Measurements from ENCODE around the gene TYW3.

TYW3 gene

GRCh38 chr1:74767490-74767889 lies 34.5 kb downstream of the TYW3 start:
- no peaks in the 10 kb centered on the region for H3K4me1 ChIP-seq (ENCODE audit: control insufficient read depth, insufficient read depth, low read length)
- no peaks in the 10 kb centered on the region for H3K9me3 ChIP-seq (replicated peaks; ENCODE audit: low read length)
- no peak overlapping the region for H3K4me2 ChIP-seq (ENCODE audit: low read length)
- H3K9ac ChIP-seq (ENCODE audit: low read depth, low read length): no peak overlapping the region
- peaks cover 8% of the 10 kb centered on the region for H3K27me3 ChIP-seq (ENCODE audit: control insufficient read depth, insufficient read depth, low read length)
- no peak overlapping the region for H3K4me3 ChIP-seq (ENCODE audit: low read length)
- peaks cover 12% of the 10 kb centered on the region for H3K36me3 ChIP-seq (ENCODE audit: insufficient read depth, low read length)

GRCh38 chr1:74771913-74772515 lies 39.1 kb downstream of the TYW3 start:
- Histone ChIP-seq H3K4me1 (ENCODE audit: control insufficient read depth, insufficient read depth, low read length) (no peaks in the 10 kb centered on the region), H3K4me2 (ENCODE audit: low read length) (no peak overlapping the region), H3K36me3 (ENCODE audit: insufficient read depth, low read length) (no peaks in the 10 kb centered on the region), H3K27me3 (ENCODE audit: control insufficient read depth, insufficient read depth, low read length) (peaks cover 27% of the 10 kb centered on the region), H3K4me3 (ENCODE audit: low read length) (no peak overlapping the region), H3K9me3 (replicated peaks; ENCODE audit: low read length) (no peaks in the 10 kb centered on the region), H3K9ac (ENCODE audit: low read depth, low read length) (no peak overlapping the region)

- Histone ChIP-seq H3K4me1 (ENCODE audit: control insufficient read depth, insufficient read depth, low read length) (no peaks in the 10 kb centered on the region), H3K36me3 (ENCODE audit: insufficient read depth, low read length) (no peaks in the 10 kb centered on the region), H3K9me3 (replicated peaks; ENCODE audit: low read length) (no peaks in the 10 kb centered on the region), H3K4me2 (ENCODE audit: low read length) (no peak overlapping the region), H3K4me3 (ENCODE audit: low read length) (no peak overlapping the region), H3K9ac (ENCODE audit: low read depth, low read length) (no peak overlapping the region), H3K27me3 (ENCODE audit: control insufficient read depth, insufficient read depth, low read length) (peaks cover 27% of the 10 kb centered on the region)
These were observed 40.0 kb downstream of the TYW3 start for GRCh38 chr1:74772945-74773344.

GRCh38 chr1:74773582-74773981 lies 40.6 kb downstream of the TYW3 start:
- Histone ChIP-seq H3K9ac (ENCODE audit: low read depth, low read length) (no peak overlapping the region), H3K4me1 (ENCODE audit: control insufficient read depth, insufficient read depth, low read length) (no peaks in the 10 kb centered on the region), H3K9me3 (replicated peaks; ENCODE audit: low read length) (no peaks in the 10 kb centered on the region), H3K27me3 (ENCODE audit: control insufficient read depth, insufficient read depth, low read length) (peaks cover 30% of the 10 kb centered on the region), H3K36me3 (ENCODE audit: insufficient read depth, low read length) (no peaks in the 10 kb centered on the region), H3K4me2 (ENCODE audit: low read length) (no peak overlapping the region), H3K4me3 (ENCODE audit: low read length) (no peak overlapping the region)

- Histone ChIP-seq H3K9me3 (replicated peaks; ENCODE audit: low read length) (no peaks in the 10 kb centered on the region), H3K4me3 (ENCODE audit: low read length) (no peak overlapping the region), H3K36me3 (ENCODE audit: insufficient read depth, low read length) (no peaks in the 10 kb centered on the region), H3K27me3 (ENCODE audit: control insufficient read depth, insufficient read depth, low read length) (peaks cover 34% of the 10 kb centered on the region), H3K4me1 (ENCODE audit: control insufficient read depth, insufficient read depth, low read length) (no peaks in the 10 kb centered on the region), H3K4me2 (ENCODE audit: low read length) (no peak overlapping the region), H3K9ac (ENCODE audit: low read depth, low read length) (no peak overlapping the region)
These were observed 42.8 kb downstream of the TYW3 start for GRCh38 chr1:74775735-74776134.

GRCh38 chr1:74777525-74777924 lies 44.6 kb downstream of the TYW3 start:
- Histone ChIP-seq H3K36me3 (ENCODE audit: insufficient read depth, low read length) (no peaks in the 10 kb centered on the region), H3K4me2 (ENCODE audit: low read length) (no peak overlapping the region), H3K9me3 (replicated peaks; ENCODE audit: low read length) (no peaks in the 10 kb centered on the region), H3K9ac (ENCODE audit: low read depth, low read length) (no peak overlapping the region), H3K4me1 (ENCODE audit: control insufficient read depth, insufficient read depth, low read length) (no peaks in the 10 kb centered on the region), H3K27me3 (ENCODE audit: control insufficient read depth, insufficient read depth, low read length) (peaks cover 27% of the 10 kb centered on the region), H3K4me3 (ENCODE audit: low read length) (no peak overlapping the region)

GRCh38 chr1:74779750-74780149 lies 46.8 kb downstream of the TYW3 start:
- Histone ChIP-seq H3K9ac (ENCODE audit: low read depth, low read length) (no peak overlapping the region), H3K4me1 (ENCODE audit: control insufficient read depth, insufficient read depth, low read length) (no peaks in the 10 kb centered on the region), H3K4me3 (ENCODE audit: low read length) (no peak overlapping the region), H3K27me3 (ENCODE audit: control insufficient read depth, insufficient read depth, low read length) (peaks cover 20% of the 10 kb centered on the region), H3K4me2 (ENCODE audit: low read length) (no peak overlapping the region), H3K36me3 (ENCODE audit: insufficient read depth, low read length) (no peaks in the 10 kb centered on the region), H3K9me3 (replicated peaks; ENCODE audit: low read length) (no peaks in the 10 kb centered on the region)

- Histone ChIP-seq H3K4me2 (ENCODE audit: low read length) (no peak overlapping the region), H3K4me3 (ENCODE audit: low read length) (no peak overlapping the region), H3K36me3 (ENCODE audit: insufficient read depth, low read length) (no peaks in the 10 kb centered on the region), H3K9me3 (replicated peaks; ENCODE audit: low read length) (no peaks in the 10 kb centered on the region), H3K9ac (ENCODE audit: low read depth, low read length) (no peak overlapping the region), H3K4me1 (ENCODE audit: control insufficient read depth, insufficient read depth, low read length) (no peaks in the 10 kb centered on the region), H3K27me3 (ENCODE audit: control insufficient read depth, insufficient read depth, low read length) (peaks cover 19% of the 10 kb centered on the region)
These were observed 47.6 kb downstream of the TYW3 start for GRCh38 chr1:74780594-74780993.

GRCh38 chr1:74785944-74786343 lies 53.0 kb downstream of the TYW3 start:
- Histone ChIP-seq H3K4me3 (ENCODE audit: low read length) (no peak overlapping the region), H3K27me3 (ENCODE audit: control insufficient read depth, insufficient read depth, low read length) (peaks cover 8% of the 10 kb centered on the region), H3K9ac (ENCODE audit: low read depth, low read length) (no peak overlapping the region), H3K4me1 (ENCODE audit: control insufficient read depth, insufficient read depth, low read length) (no peaks in the 10 kb centered on the region), H3K4me2 (ENCODE audit: low read length) (no peak overlapping the region), H3K36me3 (ENCODE audit: insufficient read depth, low read length) (no peaks in the 10 kb centered on the region), H3K9me3 (replicated peaks; ENCODE audit: low read length) (no peaks in the 10 kb centered on the region)

GRCh38 chr1:74790453-74790852 lies 57.5 kb downstream of the TYW3 start:
- Histone ChIP-seq H3K4me3 (ENCODE audit: low read length) (no peak overlapping the region), H3K9ac (ENCODE audit: low read depth, low read length) (no peak overlapping the region), H3K36me3 (ENCODE audit: insufficient read depth, low read length) (no peaks in the 10 kb centered on the region), H3K4me2 (ENCODE audit: low read length) (no peak overlapping the region), H3K27me3 (ENCODE audit: control insufficient read depth, insufficient read depth, low read length) (peaks cover 7% of the 10 kb centered on the region), H3K4me1 (ENCODE audit: control insufficient read depth, insufficient read depth, low read length) (no peaks in the 10 kb centered on the region), H3K9me3 (replicated peaks; ENCODE audit: low read length) (no peaks in the 10 kb centered on the region)

- no peak overlapping the region for H3K9ac ChIP-seq (ENCODE audit: low read depth, low read length)
- peaks cover 7% of the 10 kb centered on the region for H3K27me3 ChIP-seq (ENCODE audit: control insufficient read depth, insufficient read depth, low read length)
- H3K36me3 ChIP-seq (ENCODE audit: insufficient read depth, low read length): no peaks in the 10 kb centered on the region
- no peak overlapping the region for H3K4me2 ChIP-seq (ENCODE audit: low read length)
- no peaks in the 10 kb centered on the region for H3K9me3 ChIP-seq (replicated peaks; ENCODE audit: low read length)
- no peak overlapping the region for H3K4me3 ChIP-seq (ENCODE audit: low read length)
- no peaks in the 10 kb centered on the region for H3K4me1 ChIP-seq (ENCODE audit: control insufficient read depth, insufficient read depth, low read length)
These were observed 58.5 kb downstream of the TYW3 start for GRCh38 chr1:74791491-74791890.

GRCh38 chr1:74799119-74799657 lies 66.2 kb downstream of the TYW3 start:
- Histone ChIP-seq H3K9me3 (replicated peaks; ENCODE audit: low read length) (no peaks in the 10 kb centered on the region), H3K9ac (ENCODE audit: low read depth, low read length) (no peak overlapping the region)

More at GRCh38 chr1:74799119-74799657, 66.2 kb downstream of the TYW3 start:
- Histone ChIP-seq H3K27me3 (ENCODE audit: control insufficient read depth, insufficient read depth, low read length) (no peaks in the 10 kb centered on the region), H3K4me2 (ENCODE audit: low read length) (no peak overlapping the region), H3K4me1 (ENCODE audit: control insufficient read depth, insufficient read depth, low read length) (no peaks in the 10 kb centered on the region), H3K4me3 (ENCODE audit: low read length) (no peak overlapping the region), H3K36me3 (ENCODE audit: insufficient read depth, low read length) (no peaks in the 10 kb centered on the region)
